Stomach (tissue), 9 donors: ENCODE results near the gene DCST1. TPM values are rescaled to one million over a fixed set of nuclear protein-coding genes. Genes with fewer than 3 reads are reported as not detected.
A peak's percentile ranks its signal among the peaks of the same experiment; 100 is the strongest.

ENCODE experiments used
- DNase-seq, 2 donors: peaks; one replicate each; pipeline versions ENCODE4 v3.0.0 to v3.0.0-alpha.2; 2013 to 2019
- H3K27ac ChIP-seq, 5 donors: fragments of 200-600 bp in 4 of 5; sonication (generic) in 4 of 5; one replicate each; pipeline ENCODE4 v1.5.1; 2013 to 2019; ENCODE audit warnings: mild to moderate bottlenecking in 1 of 5, moderate library complexity in 1 of 5
- H3K27me3 ChIP-seq, 3 donors: fragments of 200-600 bp; sonication (generic); one replicate each; pipeline ENCODE4 v1.5.1; 2017 to 2019; ENCODE audit warnings: mixed run types in 1 of 3
- H3K36me3 ChIP-seq, 4 donors: fragments of 200-600 bp; sonication (generic); 1 replicate in 3 of 4; 2 replicates in 1 of 4; pipeline ENCODE4 v1.5.1; 2016 to 2019
- H3K4me1 ChIP-seq, 4 donors: fragments of 200-600 bp; sonication (generic); one replicate each; pipeline ENCODE4 v1.5.1; 2016 to 2019
- H3K4me3 ChIP-seq, 4 donors: fragments of 200-600 bp; sonication (generic) in 3 of 4; one replicate each; pipeline ENCODE4 v1.5.1; 2016 to 2019; ENCODE audit warnings: mild to moderate bottlenecking in 1 of 4
- H3K9me3 ChIP-seq, 4 donors: fragments of 200-600 bp; sonication (generic); one replicate each; pipeline ENCODE4 v1.5.1; 2016 to 2019
- CTCF ChIP-seq, 7 experiments: fragments of 450-650 bp in 4 of 7; fragments of 200-600 bp in 3 of 7; sonication (generic) in 3 of 7; IDR thresholded peaks; one replicate each; pipeline ENCODE4 v1.5.1; 2016 to 2019; ENCODE audit warnings: antibody characterized with exemption in 7 of 7, control low read depth in 2 of 7, mild to moderate bottlenecking in 1 of 7
- EP300 ChIP-seq: sonication (generic); formaldehyde crosslinking; IDR thresholded peaks from one replicate; pipeline ENCODE4 v1.6.1; 2017; ENCODE audit warnings: antibody characterized with exemption
- POLR2A ChIP-seq, 4 donors: fragments of 450-650 bp; IDR thresholded peaks; one replicate each; pipeline ENCODE4 v1.6.1; 2016; ENCODE audit warnings: antibody characterized with exemption in 4 of 4, control low read depth in 2 of 4, mild to moderate bottlenecking in 1 of 4, moderate library complexity in 1 of 4
- POLR2AphosphoS5 ChIP-seq, 3 donors: sonication (generic); formaldehyde crosslinking; IDR thresholded peaks; one replicate each; pipeline ENCODE4 v1.6.1; 2016; ENCODE audit warnings: antibody characterized with exemption in 3 of 3
- WGBS, 5 donors: extraction: QIAGEN DNeasy Blood & Tissue Kit in 3 of 5; methylation state at CpG; one replicate each; pipeline versions ENCODE4 v1.1.5 to v1.1.7; 2013 to 2018; 5-methylcytosine and 5-hydroxymethylcytosine counted together
- intact Hi-C: fragments of 100-400 bp; cut with DNase I; formaldehyde crosslinking; loops from one replicate; pipeline ENCODE4 v1.15.1; 2023; ENCODE audit warnings: low total_unique reads
- polyA plus RNA-seq, 3 donors: library from polyadenylated mRNA; stranded (reverse); fragments of 200-250 nt; gene quantifications; one replicate each; pipeline ENCODE4 v1.2.3, GENCODE V29; 2013
- total RNA-seq, 5 donors: library from RNA; depleted of rRNA; stranded (reverse); fragments of >200 nt; gene quantifications; one replicate each; pipeline versions ENCODE4 v1.1.0 to v1.2.3, GENCODE V29; 2014 to 2016
- donor health status: healthy with polysubstance abuse.
- donor health status: Bipolar disorder and iron deficiency.
- donor health status: healthy.

DCST1 gene
- total and polyA plus RNA-seq, 8 donors = 0.13 to 0.89 (median 0.18) TPM; not detected in 5

GRCh38 chr1:155004352-155005075, 29.1 kb upstream of the DCST1 start:
- intact Hi-C loops = no loop called here
- no peak for DNase-seq
- H3K4me1 ChIP-seq = peaks cover 64 to 70% (median 66%) of the 10 kb centered on the region in 4 donors
- H3K36me3 ChIP-seq = peaks cover 0 to 5% (median 0%) of the 10 kb centered on the region in 4 donors
- peak overlapping the region; percentile 96 to 100 (median 99) for H3K27ac ChIP-seq
- H3K9me3 ChIP-seq = no peaks in the 10 kb centered on the region
- H3K4me3 ChIP-seq = peak overlapping the region; percentile 78 to 90 (median 85)
- no peak for TF ChIP-seq EP300
- no peak for TF ChIP-seq POLR2A (IDR thresholded peaks at IDR 0.05)
- TF ChIP-seq CTCF (IDR thresholded peaks at IDR 0.05) = no peak
- TF ChIP-seq POLR2AphosphoS5 (IDR thresholded peaks at IDR 0.05) = no peak
- H3K27me3 ChIP-seq = no peaks in the 10 kb centered on the region
- 23 to 28% (median 27%) methylated on average over 4 to 5 of the region's 5 CpGs for WGBS, 5 donors

- peak; percentile 64 to 87 for DNase-seq
- Histone ChIP-seq H3K4me1 (peaks cover 64 to 70% (median 66%) of the 10 kb centered on the region in 4 donors), H3K27me3 (no peaks in the 10 kb centered on the region), H3K9me3 (no peaks in the 10 kb centered on the region), H3K36me3 (peaks cover 0 to 5% (median 0%) of the 10 kb centered on the region in 4 donors), H3K4me3 (peak overlapping the region; percentile 78 to 90 (median 85)), H3K27ac (peak overlapping the region; percentile 96 to 100 (median 99))
- TF ChIP-seq EP300 = no peak
- TF ChIP-seq POLR2AphosphoS5 (IDR thresholded peaks at IDR 0.05) = peak in 2 of 3 donors; percentile 46 to 47
- no peak for TF ChIP-seq CTCF (IDR thresholded peaks at IDR 0.05)
- peak in 1 of 4 donors; percentile 18 for TF ChIP-seq POLR2A (IDR thresholded peaks at IDR 0.05)
- WGBS, 5 donors = 26 to 50% (median 29%) methylated on average over 15 to 17 of the region's 17 CpGs
- intact Hi-C loops = no loop called here
These were observed 28.3 kb upstream of the DCST1 start for GRCh38 chr1:155005076-155006011.

- peaks cover 0 to 18% (median 9%) of the 10 kb centered on the region in 4 donors for H3K36me3 ChIP-seq
- TF ChIP-seq POLR2AphosphoS5 (IDR thresholded peaks at IDR 0.05) (no peak), CTCF (IDR thresholded peaks at IDR 0.05) (no peak), EP300 (no peak), POLR2A (IDR thresholded peaks at IDR 0.05) (no peak)
- intact Hi-C loops = no loop called here
- DNase-seq = peak in 1 of 2 donors; percentile 78
- H3K9me3 ChIP-seq = no peaks in the 10 kb centered on the region
- H3K27me3 ChIP-seq = no peaks in the 10 kb centered on the region
- H3K27ac ChIP-seq = peak overlapping the region; percentile 96 to 100 (median 99)
- peaks cover 77 to 81% (median 79%) of the 10 kb centered on the region in 4 donors for H3K4me1 ChIP-seq
- WGBS, 5 donors = 28 to 40% (median 34%) methylated on average over 2 of the region's 2 CpGs
- H3K4me3 ChIP-seq = peak overlapping the region in 3 of 4 donors; percentile 19 to 90 (median 78)
These were observed 27.0 kb upstream of the DCST1 start for GRCh38 chr1:155006601-155007101.
